ENCODE data around the gene MCC. TPM values are rescaled to one million over a fixed set of nuclear protein-coding genes. Genes with fewer than 3 reads are reported as not detected.

The MCC gene
- total and polyA plus RNA-seq, 4 donors = 9.0 to 47.3 (median 14.7) TPM

DNA sequence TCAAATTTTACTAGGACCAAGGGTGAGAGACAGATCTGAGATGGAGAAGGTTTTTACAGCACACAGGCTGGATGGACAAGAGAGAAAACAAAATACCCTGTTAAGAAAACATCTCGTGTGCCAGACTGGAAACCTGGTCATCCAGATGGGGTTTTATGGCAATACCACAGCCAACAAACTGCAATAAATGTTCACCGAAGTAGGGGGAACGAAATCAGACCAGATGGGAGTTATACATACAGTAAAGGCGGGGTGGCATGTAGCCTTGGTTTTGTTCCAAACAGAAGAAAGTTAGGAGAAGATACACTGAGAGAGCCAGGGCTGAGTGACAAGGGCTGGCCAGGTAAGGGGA, 448.3 kb downstream of the MCC start:
- Histone ChIP-seq H3K27ac (ENCODE audit: low read depth in 1 of 2, low read length in 2 of 2) (no peak overlapping the region), H3K9me3 (ENCODE audit: control insufficient read depth in 4 of 4, low read length in 3 of 4) (no peaks in the 10 kb centered on the region), H3K9ac (ENCODE audit: low read depth in 1 of 2, low read length in 2 of 2) (no peak overlapping the region), H3K4me3 (ENCODE audit: low read depth in 1 of 3, low read length in 3 of 3) (no peak overlapping the region), H3K27me3 (ENCODE audit: control insufficient read depth in 4 of 4, insufficient read depth in 4 of 4, low read length in 3 of 4) (no peaks in the 10 kb centered on the region), H3K36me3 (ENCODE audit: control insufficient read depth in 4 of 4, insufficient read depth in 3 of 4, low read depth in 1 of 4, low read length in 3 of 4) (peaks cover 4 to 58% (median 41%) of the 10 kb centered on the region in 4 donors), H3K4me1 (ENCODE audit: control insufficient read depth in 4 of 4, insufficient read depth in 4 of 4, low read length in 3 of 4) (no peaks in the 10 kb centered on the region)
- TF ChIP-seq FOXA1 (IDR thresholded peaks at IDR 0.05) (no peak), HNF4G (IDR thresholded peaks at IDR 0.05) (no peak), NR2F2 (IDR thresholded peaks at IDR 0.05) (no peak)
- no peak for DNase-seq (ENCODE audit: low spot score)
- 94% methylated on average over 4 of the region's 4 CpGs for WGBS

DNA sequence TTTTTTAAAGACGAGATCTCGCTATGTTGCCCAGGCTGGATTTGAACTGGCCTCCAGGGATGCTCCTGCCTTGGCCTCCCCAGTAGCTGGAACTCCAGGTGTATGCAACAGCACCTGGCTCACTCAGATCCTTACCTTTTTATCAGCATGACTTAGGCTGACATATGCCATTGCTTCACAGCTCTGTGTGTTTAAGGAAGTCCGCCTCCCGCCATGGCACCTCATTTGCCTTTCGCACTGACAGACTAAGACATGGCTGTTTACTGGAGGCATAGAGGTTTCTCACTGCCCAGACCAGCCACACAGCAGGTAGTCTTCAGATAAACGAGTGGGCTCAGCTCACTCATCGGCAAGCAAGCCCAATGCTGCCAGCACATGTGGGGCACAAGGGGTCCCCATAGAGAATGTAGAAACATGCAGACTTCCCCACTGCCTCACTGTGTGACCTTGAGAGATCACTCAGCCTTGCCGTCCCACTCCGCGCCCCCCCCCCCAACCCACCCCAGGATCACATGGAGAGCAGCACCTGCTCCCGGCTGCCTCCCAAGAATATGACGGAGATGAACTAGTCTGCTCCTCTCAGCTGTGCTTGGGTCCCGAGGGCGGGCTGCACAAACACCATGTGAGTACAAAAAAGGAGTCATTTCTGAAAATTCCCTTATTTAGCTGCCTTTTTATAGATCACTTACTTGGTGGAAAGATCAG, 448.9 kb downstream of the MCC start:
- no peak overlapping the region for H3K9ac ChIP-seq (ENCODE audit: low read depth in 1 of 2, low read length in 2 of 2)

DNA sequence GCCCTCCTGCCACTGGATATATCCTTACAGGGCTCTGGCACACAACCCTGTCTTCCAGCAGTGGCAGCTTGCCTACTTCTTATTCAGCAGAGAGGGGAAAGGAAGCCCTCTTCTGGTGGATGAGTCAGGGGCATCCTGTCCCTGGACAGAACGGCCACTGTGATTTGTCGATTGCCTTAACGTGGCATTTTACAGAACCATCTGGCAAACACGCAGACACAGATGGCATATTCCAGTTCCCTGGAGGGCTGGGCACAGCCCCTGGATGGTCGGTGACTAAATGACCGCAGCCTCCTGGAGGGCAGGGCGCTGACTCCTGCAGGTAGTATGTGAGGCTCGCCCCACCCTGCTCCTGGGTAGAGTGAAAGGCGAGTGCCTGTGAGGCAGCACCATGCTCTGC, 449.5 kb downstream of the MCC start:
- peaks cover 2 to 62% (median 42%) of the 10 kb centered on the region in 4 donors for H3K36me3 ChIP-seq (ENCODE audit: control insufficient read depth in 4 of 4, insufficient read depth in 3 of 4, low read depth in 1 of 4, low read length in 3 of 4)
- no peaks in the 10 kb centered on the region for H3K27me3 ChIP-seq (ENCODE audit: control insufficient read depth in 4 of 4, insufficient read depth in 4 of 4, low read length in 3 of 4)
- no peaks in the 10 kb centered on the region for H3K4me1 ChIP-seq (ENCODE audit: control insufficient read depth in 4 of 4, insufficient read depth in 4 of 4, low read length in 3 of 4)
- 69% methylated on average over 9 of the region's 9 CpGs for WGBS
- no peak overlapping the region for H3K9ac ChIP-seq (ENCODE audit: low read depth in 1 of 2, low read length in 2 of 2)
- H3K9me3 ChIP-seq (ENCODE audit: control insufficient read depth in 4 of 4, low read length in 3 of 4) = no peaks in the 10 kb centered on the region
- H3K27ac ChIP-seq (ENCODE audit: low read depth in 1 of 2, low read length in 2 of 2) = no peak overlapping the region
- TF ChIP-seq EGR1 (IDR thresholded peaks at IDR 0.05; ENCODE audit: low read depth in 2 of 2) = no peak
- TF ChIP-seq JUND (IDR thresholded peaks at IDR 0.05) = no peak
- no peak for TF ChIP-seq HNF4G (IDR thresholded peaks at IDR 0.05)
- TF ChIP-seq HNF4A (conservative IDR thresholded peaks at IDR 0.05) = no peak
- TF ChIP-seq YY1 (IDR thresholded peaks at IDR 0.05) = no peak
- no peak for TF ChIP-seq RXRA (IDR thresholded peaks at IDR 0.05)
- TF ChIP-seq, protein P1, sequence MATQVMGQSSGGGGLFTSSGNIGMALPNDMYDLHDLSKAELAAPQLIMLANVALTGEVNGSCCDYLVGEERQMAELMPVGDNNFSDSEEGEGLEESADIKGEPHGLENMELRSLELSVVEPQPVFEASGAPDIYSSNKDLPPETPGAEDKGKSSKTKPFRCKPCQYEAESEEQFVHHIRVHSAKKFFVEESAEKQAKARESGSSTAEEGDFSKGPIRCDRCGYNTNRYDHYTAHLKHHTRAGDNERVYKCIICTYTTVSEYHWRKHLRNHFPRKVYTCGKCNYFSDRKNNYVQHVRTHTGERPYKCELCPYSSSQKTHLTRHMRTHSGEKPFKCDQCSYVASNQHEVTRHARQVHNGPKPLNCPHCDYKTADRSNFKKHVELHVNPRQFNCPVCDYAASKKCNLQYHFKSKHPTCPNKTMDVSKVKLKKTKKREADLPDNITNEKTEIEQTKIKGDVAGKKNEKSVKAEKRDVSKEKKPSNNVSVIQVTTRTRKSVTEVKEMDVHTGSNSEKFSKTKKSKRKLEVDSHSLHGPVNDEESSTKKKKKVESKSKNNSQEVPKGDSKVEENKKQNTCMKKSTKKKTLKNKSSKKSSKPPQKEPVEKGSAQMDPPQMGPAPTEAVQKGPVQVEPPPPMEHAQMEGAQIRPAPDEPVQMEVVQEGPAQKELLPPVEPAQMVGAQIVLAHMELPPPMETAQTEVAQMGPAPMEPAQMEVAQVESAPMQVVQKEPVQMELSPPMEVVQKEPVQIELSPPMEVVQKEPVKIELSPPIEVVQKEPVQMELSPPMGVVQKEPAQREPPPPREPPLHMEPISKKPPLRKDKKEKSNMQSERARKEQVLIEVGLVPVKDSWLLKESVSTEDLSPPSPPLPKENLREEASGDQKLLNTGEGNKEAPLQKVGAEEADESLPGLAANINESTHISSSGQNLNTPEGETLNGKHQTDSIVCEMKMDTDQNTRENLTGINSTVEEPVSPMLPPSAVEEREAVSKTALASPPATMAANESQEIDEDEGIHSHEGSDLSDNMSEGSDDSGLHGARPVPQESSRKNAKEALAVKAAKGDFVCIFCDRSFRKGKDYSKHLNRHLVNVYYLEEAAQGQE (IDR thresholded peaks at IDR 0.05) = no peak
- H3K4me3 ChIP-seq (ENCODE audit: low read depth in 1 of 3, low read length in 3 of 3) = no peak overlapping the region
- no peak for DNase-seq (ENCODE audit: low spot score)

More for the DNA sequence above, 448.9 kb downstream of the MCC start:
- DNase-seq (ENCODE audit: low spot score) = no peak
- peaks cover 2 to 59% (median 42%) of the 10 kb centered on the region in 4 donors for H3K36me3 ChIP-seq (ENCODE audit: control insufficient read depth in 4 of 4, insufficient read depth in 3 of 4, low read depth in 1 of 4, low read length in 3 of 4)
- H3K4me3 ChIP-seq (ENCODE audit: low read depth in 1 of 3, low read length in 3 of 3) = no peak overlapping the region
- no peak overlapping the region for H3K27ac ChIP-seq (ENCODE audit: low read depth in 1 of 2, low read length in 2 of 2)
- TF ChIP-seq NR2F2 (IDR thresholded peaks at IDR 0.05) (no peak), SP1 (IDR thresholded peaks at IDR 0.05) (no peak)
- H3K9me3 ChIP-seq (ENCODE audit: control insufficient read depth in 4 of 4, low read length in 3 of 4) = no peaks in the 10 kb centered on the region
- WGBS = 87% methylated on average over 14 of the region's 14 CpGs
- no peaks in the 10 kb centered on the region for H3K4me1 ChIP-seq (ENCODE audit: control insufficient read depth in 4 of 4, insufficient read depth in 4 of 4, low read length in 3 of 4)
- no peaks in the 10 kb centered on the region for H3K27me3 ChIP-seq (ENCODE audit: control insufficient read depth in 4 of 4, insufficient read depth in 4 of 4, low read length in 3 of 4)

DNA sequence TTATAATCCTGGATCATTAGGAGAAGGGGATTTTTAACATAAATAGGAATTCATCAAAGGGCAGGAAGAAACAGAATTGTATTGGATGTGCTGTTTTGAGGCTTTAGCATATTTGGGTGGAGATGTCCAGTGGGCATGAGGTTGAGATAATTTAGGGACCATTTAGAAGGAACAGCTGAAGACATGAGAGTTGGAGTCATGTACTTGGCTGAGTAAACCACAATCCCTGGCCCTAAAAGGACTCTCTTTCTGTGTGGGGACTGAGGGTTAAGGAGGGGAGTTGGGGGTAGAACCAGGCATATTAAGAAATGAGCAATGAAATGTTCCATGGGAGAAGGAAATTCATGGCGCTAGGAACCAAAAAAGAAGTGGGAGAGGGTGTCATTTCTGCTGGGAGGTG, 450.1 kb downstream of the MCC start:
- H3K36me3 ChIP-seq (ENCODE audit: control insufficient read depth in 4 of 4, insufficient read depth in 3 of 4, low read depth in 1 of 4, low read length in 3 of 4) = peaks cover 2 to 58% (median 39%) of the 10 kb centered on the region in 4 donors

More for the DNA sequence above, 450.1 kb downstream of the MCC start:
- TF ChIP-seq GABPA (IDR thresholded peaks at IDR 0.05 in 1 of 2, conservative IDR thresholded peaks at IDR 0.05 in 1 of 2) (no peak), RXRA (IDR thresholded peaks at IDR 0.05) (no peak), HNF4G (IDR thresholded peaks at IDR 0.05) (no peak), HNF4A (conservative IDR thresholded peaks at IDR 0.05) (no peak), FOXA2 (IDR thresholded peaks at IDR 0.05) (no peak)
- TF ChIP-seq, protein P1 (IDR thresholded peaks at IDR 0.05) = no peak
- H3K9me3 ChIP-seq (ENCODE audit: control insufficient read depth in 4 of 4, low read length in 3 of 4) = no peaks in the 10 kb centered on the region
- H3K9ac ChIP-seq (ENCODE audit: low read depth in 1 of 2, low read length in 2 of 2) = no peak overlapping the region
- no peak for DNase-seq (ENCODE audit: low spot score)
- 93% methylated on average over 1 of the region's 1 CpG for WGBS
- no peaks in the 10 kb centered on the region for H3K27me3 ChIP-seq (ENCODE audit: control insufficient read depth in 4 of 4, insufficient read depth in 4 of 4, low read length in 3 of 4)
- no peak overlapping the region for H3K27ac ChIP-seq (ENCODE audit: low read depth in 1 of 2, low read length in 2 of 2)
- H3K4me3 ChIP-seq (ENCODE audit: low read depth in 1 of 3, low read length in 3 of 3) = no peak overlapping the region
- H3K4me1 ChIP-seq (ENCODE audit: control insufficient read depth in 4 of 4, insufficient read depth in 4 of 4, low read length in 3 of 4) = no peaks in the 10 kb centered on the region

All from liver (tissue), 9 donors.